ENCODE results near the gene RHOB.
"Not testable (repeated sequence)": the region's sequence is repeated elsewhere in the genome, so short reads cannot be mapped to it uniquely, and the experiment has no call there.

RHOB gene

GRCh38 chr2:20476481-20476880, 29.6 kb downstream of the RHOB start:
- no peak for DNase-seq (ENCODE audit: low spot score)

DNA sequence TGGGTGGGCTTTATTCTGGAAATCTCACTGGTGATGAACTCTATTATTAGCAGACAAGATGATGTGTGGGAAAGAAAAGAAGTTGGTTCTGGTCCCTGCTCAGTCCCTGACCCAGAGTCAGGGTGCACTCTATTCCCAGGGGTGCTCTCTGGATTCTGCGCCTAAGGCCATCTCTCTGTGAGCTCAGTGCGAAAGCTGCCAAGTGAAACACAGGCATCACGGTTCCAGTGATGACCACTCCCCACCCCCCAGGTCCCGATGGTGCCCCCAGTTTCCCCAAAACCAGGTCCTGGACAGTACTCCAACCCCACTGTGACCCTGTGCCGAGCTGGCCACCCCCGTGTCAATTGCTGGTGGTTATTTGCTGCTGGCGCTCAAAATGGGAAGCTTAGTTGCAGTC, 30.1 kb downstream of the RHOB start:
- DNase-seq (ENCODE audit: low spot score) = no peak

DNA sequence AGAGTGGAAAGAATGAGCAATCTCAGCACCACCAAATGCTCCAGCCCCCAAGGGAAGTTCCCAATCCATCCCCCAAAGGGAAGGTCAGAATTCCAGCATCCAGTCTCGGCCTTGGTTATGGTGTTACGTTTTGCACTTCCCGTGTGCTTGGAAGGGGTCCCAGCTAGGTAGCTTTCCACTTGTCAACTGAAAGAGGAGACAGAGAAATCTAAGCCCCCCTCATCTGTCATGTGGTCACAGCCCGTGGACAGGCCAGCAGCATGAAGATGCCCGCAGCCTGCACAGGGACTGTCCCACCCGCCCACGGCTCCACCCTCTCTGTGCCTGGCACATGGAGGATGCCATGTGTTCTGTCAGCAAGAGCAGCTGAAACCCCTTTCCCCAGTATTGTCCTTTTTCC, 32.1 kb downstream of the RHOB start:
- peak; percentile 7 for DNase-seq (ENCODE audit: low spot score)

DNA sequence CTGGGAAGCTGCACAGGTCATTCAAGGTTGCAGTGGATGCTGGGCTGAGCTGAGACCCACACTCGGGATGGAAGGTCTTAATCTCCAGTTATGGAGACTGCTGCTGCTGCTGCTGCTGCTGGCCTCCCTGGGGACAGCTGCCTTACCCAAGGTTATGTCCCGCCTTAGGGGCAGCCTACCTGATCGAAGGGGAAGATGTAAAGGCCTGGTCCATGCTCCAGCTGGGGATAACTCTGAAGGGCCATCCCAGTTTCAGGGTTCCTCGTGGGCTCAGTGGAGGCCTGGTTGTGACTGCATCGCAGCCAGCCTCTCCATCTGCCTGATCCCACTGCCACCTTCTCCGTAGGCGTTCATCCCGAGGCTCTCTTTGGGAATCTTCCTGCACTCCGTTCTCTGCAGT, 33.0 kb downstream of the RHOB start:
- DNase-seq (ENCODE audit: low spot score) = peak; percentile 4

DNA sequence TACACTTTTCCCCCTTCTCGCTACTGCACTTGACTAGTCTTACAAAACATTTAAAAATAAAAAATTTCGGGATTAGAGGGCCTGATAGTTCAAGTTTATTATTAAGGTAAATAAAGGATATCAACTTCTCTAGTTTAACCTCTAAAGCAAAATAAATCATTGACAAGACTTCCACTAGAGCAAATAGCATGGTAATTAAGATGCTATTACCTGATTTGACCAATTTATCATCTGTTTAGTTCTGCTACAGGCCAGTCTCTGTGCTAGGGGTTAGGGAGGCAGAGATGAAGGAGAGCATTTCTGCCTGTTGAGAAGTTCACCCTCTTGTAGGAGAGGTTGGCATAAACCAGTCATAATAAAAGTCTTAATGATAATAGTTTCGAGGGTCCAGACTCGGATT, 34.0 kb downstream of the RHOB start:
- DNase-seq (ENCODE audit: low spot score) = no peak

GRCh38 chr2:20481798-20482405, 35.0 kb downstream of the RHOB start:
- peak; percentile 1 for DNase-seq (ENCODE audit: low spot score)

- no peak for DNase-seq (ENCODE audit: low spot score)
Observed at GRCh38 chr2:20482725-20483124, 35.9 kb downstream of the RHOB start.

- peak; percentile 12 for DNase-seq (ENCODE audit: low spot score)
Observed at GRCh38 chr2:20483194-20483895, 36.5 kb downstream of the RHOB start.

- DNase-seq (ENCODE audit: low spot score) = peak; percentile 6
Observed at GRCh38 chr2:20484034-20484617, 37.3 kb downstream of the RHOB start.

GRCh38 chr2:20484810-20485611, 38.1 kb downstream of the RHOB start:
- peak; percentile 11 for DNase-seq (ENCODE audit: low spot score)

DNA sequence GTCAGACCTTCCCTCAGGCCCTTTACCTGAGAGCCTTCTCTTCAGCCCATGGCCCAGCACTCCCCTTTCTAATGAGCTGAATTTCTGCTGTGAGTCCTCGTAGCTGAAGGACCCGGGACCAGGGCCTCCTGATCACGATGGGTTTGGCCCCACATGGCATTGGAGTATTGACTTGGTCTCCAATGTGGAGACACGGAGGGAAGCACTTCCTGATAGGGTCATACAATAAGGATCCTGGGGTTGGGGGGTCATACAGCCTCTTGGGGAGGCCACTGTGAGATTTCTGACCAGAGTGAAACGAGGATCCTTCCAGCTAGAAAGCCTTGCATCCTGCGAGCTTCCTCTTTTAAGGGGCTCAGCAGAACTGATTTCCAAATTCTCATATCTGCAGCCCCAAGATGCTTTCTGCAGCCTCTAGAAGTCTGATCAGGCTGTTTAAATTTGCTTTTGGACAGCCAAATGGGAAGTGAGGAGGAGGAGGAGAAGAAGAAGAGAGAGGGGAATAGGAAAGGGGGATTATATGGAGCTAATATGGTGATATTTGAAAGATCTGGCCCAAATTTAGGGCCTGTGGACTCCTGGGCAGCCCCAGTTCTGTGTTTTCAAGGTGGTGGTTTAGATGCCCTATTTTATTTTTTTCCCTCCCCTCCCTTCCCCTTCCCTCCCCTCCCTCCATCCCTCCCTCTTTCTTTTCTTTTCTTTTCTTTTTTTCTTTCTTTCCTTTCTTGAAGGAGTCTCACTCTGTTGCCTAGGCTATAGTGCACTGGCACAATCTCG, 38.9 kb downstream of the RHOB start:
- DNase-seq (ENCODE audit: low spot score) = peak; percentile 5

GRCh38 chr2:20486571-20486970, 39.7 kb downstream of the RHOB start:
- DNase-seq (ENCODE audit: low spot score) = peak; percentile 10

- DNase-seq (ENCODE audit: low spot score) = peak; percentile 6
Observed at GRCh38 chr2:20487030-20487391, 40.1 kb downstream of the RHOB start.

- DNase-seq (ENCODE audit: low spot score) = peak; percentile 4
Observed at GRCh38 chr2:20487392-20488174, 40.7 kb downstream of the RHOB start.

DNA sequence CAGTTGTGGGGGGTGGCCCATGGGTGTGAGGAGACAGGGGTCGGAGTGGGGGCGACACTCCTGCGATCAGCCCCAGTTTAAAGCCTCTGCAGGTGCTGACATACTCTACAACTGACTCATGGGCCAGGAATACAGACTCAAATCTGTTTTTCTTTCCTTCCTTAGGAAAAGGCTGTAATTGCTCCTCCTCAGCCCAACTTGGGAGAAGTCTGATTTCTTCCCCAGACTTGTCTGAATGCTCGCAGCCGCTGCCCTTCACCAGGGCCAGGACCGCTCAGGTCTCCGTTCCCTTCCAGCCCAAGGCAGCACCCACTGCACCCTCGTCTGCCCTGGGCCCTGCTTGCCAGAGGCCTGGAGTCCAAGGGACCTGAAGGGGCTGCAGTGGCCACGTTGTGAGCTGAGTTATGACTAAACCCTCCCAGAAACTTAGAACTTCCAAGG, 41.3 kb downstream of the RHOB start:
- DNase-seq (ENCODE audit: low spot score) = peak; percentile 15

DNA sequence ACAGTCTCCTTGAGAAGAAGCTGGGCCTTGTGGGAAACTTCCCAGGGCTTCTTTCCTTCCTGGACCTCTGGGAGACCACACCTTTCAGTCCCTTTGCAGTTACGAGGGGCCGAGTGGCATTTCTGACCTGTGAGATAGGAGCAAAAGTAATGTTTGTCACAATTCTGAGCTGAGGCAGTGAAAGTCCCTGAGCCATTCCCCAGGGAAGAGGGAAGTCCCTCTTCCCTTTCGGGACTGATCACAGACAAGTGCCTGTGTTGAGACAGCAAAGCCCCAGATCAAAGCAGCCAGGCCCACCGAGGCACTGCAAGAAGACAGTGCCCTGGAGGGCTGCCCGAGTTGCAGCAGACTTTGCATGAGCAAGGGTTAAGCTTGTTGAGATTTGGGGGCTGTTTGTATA, 41.9 kb downstream of the RHOB start:
- peak; percentile 3 for DNase-seq (ENCODE audit: low spot score)

DNA sequence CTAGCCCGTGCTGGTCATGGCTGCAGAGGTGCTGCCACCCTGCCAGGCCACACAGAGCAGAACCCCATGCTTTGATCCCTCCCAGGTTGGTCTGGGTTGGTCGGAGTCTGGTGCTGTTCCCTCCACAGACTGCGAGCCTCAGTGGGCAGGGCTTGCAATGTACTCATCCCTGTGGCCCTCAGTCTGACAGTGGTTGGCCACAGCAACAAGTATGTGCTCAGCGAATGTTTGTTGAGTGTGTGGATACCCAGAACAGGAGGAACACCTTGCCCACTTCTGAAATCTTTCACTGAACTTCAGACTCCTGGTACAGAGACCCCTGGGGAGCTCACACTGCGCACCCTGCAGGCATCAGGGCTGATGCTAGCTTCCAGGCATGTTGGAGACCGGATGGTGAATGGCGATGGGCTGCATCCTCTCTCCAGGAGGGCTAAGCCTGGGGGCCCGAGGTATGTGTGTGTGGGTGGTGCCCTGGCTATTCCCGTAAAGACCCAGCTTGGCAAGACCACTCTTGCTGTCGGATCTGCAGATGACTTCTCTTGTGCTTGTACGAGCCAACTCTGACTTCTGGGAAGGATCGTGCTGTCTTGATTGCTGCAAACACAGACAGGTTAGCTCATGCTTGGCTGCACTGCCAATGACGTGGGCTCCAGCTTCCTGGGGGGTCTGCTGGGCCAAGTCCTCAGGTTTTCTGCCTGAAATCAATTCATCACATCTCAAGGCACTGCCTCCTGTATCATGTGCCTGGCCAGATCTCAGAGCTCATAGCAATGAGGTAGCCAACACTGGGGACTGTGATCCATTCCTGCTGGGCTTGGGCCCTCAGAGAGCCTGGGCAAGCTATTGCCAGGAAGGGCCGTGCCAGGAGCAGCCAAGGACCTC, 43.7 kb downstream of the RHOB start:
- DNase-seq (ENCODE audit: low spot score) = no peak

GRCh38 chr2:20491739-20492531, 45.1 kb downstream of the RHOB start:
- DNase-seq (ENCODE audit: low spot score) = no peak

DNA sequence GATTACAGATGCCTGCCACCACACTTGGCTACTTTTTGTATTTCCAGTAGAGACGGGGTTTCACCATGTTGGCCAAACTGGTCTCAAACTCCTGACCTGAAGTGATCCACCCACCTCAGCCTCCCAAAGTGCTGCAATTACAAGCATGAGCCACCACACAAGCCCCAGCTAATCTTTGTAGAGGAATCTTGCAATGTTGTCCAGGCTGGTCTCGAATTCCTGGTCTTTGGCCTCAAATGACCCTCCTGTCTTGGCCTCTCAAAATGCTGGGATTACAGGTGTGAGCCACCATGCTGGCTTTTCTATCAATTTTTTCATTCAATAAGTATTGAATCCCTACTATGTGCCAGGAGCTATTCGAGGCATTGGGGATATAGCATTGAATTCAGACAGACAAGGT, 46.2 kb downstream of the RHOB start:
- DNase-seq (ENCODE audit: low spot score) = not testable (repeated sequence)
